Measurements from ENCODE around the gene PTGDS. TPM values are rescaled to one million over a fixed set of nuclear protein-coding genes. Genes with fewer than 3 reads are reported as not detected.

The PTGDS gene
- total RNA-seq, 1 experiment from 2014 or later = 3.6 TPM

DNA sequence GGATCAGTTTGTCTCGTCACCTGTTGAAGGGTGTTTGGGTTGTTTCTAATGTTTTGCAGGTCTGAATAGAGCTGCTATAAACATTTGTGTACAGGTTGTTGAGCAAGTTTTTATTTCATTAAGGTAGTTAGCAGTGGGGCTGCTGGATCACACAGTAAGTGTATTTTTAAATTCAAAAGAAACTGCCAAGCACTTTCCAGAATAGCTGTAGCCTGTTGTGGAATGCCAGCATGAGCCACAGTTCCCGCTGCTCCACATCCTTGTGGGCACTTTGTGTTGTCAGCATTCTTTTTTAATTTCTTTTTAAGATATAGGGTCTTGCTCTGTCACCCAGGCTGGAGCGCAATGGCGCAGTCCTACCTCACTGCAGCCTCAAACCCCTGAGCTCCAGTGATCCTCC is 47.3 kb upstream of the PTGDS start:
- Histone ChIP-seq H3K9ac (ENCODE audit: extremely low read depth, insufficient read length, low read length) (no peak overlapping the region), H3K4me2 (ENCODE audit: insufficient read depth, insufficient read length, low read length) (no peak overlapping the region), H3K23ac (ENCODE audit: insufficient read length, low read depth, low read length) (no peak overlapping the region), H3K79me2 (ENCODE audit: insufficient read depth, low read length) (no peaks in the 10 kb centered on the region), H2BK12ac (ENCODE audit: insufficient read length, low read depth, low read length) (no peak overlapping the region), H3K27me3 (ENCODE audit: insufficient read depth, low read length) (no peaks in the 10 kb centered on the region), H3K79me1 (ENCODE audit: insufficient read depth, low read depth, low read length, poor library complexity, severe bottlenecking) (no peaks in the 10 kb centered on the region), H4K5ac (ENCODE audit: insufficient read length, low read depth, low read length) (no peak overlapping the region), H3K4ac (ENCODE audit: low read depth, low read length) (no peak overlapping the region), H2BK120ac (ENCODE audit: low read depth, low read length, poor library complexity, severe bottlenecking) (no peak overlapping the region), H2BK15ac (ENCODE audit: low read depth, low read length) (no peak overlapping the region), H3K23me2 (ENCODE audit: insufficient read length, low read depth, low read length, poor library complexity, severe bottlenecking) (no peaks in the 10 kb centered on the region), H2BK5ac (ENCODE audit: insufficient read length, low read length) (no peak overlapping the region), H2BK20ac (ENCODE audit: low read depth, low read length, poor library complexity, severe bottlenecking) (no peak overlapping the region), H3T11ph (ENCODE audit: low read length) (no peak overlapping the region), H3K4me1 (ENCODE audit: insufficient read depth, low read length) (no peaks in the 10 kb centered on the region; the same call in 1 of the 2 replicates), H2AFZ (ENCODE audit: low read length) (no peak overlapping the region), H4K20me1 (ENCODE audit: control insufficient read depth, insufficient read depth, insufficient read length) (no peaks in the 10 kb centered on the region), H3K56ac (ENCODE audit: insufficient read length, low read depth, low read length) (no peak overlapping the region), H3K18ac (ENCODE audit: insufficient read length, low read depth, low read length) (no peak overlapping the region), H4K91ac (ENCODE audit: insufficient read length, low read depth, low read length) (no peak overlapping the region), H3K9me3 (ENCODE audit: control insufficient read depth, low read depth, low read length) (no peaks in the 10 kb centered on the region), H3K27ac (ENCODE audit: insufficient read length, low read depth, low read length) (no peak overlapping the region), H3K14ac (ENCODE audit: insufficient read depth, low read length) (no peak overlapping the region), H2AK5ac (ENCODE audit: insufficient read length, low read length) (no peak overlapping the region), H4K8ac (replicated peaks; ENCODE audit: insufficient read length, low read depth, low read length) (no peak overlapping the region)
- no peak overlapping the region for H3K4me3 Mint-ChIP-seq
- H3K9me3 Mint-ChIP-seq = no peaks in the 10 kb centered on the region
- H3K36me3 Mint-ChIP-seq (ENCODE audit: insufficient read depth in 1 of 3, low read depth in 3 of 3) = peaks cover 21 to 69% (median 45%) of the 10 kb centered on the region in 3 experiments
- H3K27ac Mint-ChIP-seq = no peak overlapping the region
- no peak for DNase-seq
- no CpG with 5 or more reads among the region's 4 CpGs for WGBS (ENCODE audit: extremely low coverage, insufficient read length, low lambda C conversion rate)
- H3K4me1 Mint-ChIP-seq = peaks cover 3 to 10% of the 10 kb centered on the region in 2 experiments
- TF ChIP-seq CTCF (conservative IDR thresholded peaks at IDR 0.05) = no peak
- H3K27me3 Mint-ChIP-seq (ENCODE audit: low read depth) = no peaks in the 10 kb centered on the region
